NB4 (cell line): Measurements from ENCODE around the gene IP6K1.
"Not testable (repeated sequence)": the region's sequence is repeated elsewhere in the genome, so short reads cannot be mapped to it uniquely, and the experiment has no call there.

Experiments used
- TF ChIP-seq, protein P1 (sequence below): IDR thresholded peaks from one replicate; pipeline ENCODE4 v1.5.1; 2012; ENCODE audit warnings: low read depth, low read length
- TF ChIP-seq, protein P2 (sequence below): IDR thresholded peaks from 2 replicates; pipeline ENCODE4 v1.6.1; 2011; ENCODE audit warnings: low read depth, low read length

DNA sequence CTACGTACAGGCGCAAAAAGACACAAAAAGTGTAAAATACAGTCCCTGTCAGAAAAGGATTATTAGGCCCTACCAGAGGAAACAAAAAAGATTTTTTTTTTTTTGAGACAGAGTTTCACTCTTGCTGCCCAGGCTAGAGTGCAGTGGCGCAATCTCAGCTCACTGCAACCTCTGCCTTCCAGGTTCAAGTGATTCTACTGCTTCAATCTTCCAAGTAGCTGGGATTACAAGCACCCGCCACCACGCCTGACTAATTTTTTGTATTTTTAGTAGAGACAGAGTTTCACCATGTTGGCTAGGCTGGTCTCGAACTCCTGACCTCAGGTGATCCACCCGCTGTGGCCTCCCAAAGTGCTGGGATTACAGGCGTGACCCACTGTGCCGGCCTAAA is 5.4 kb downstream of the IP6K1 start:
- TF ChIP-seq, protein P1, sequence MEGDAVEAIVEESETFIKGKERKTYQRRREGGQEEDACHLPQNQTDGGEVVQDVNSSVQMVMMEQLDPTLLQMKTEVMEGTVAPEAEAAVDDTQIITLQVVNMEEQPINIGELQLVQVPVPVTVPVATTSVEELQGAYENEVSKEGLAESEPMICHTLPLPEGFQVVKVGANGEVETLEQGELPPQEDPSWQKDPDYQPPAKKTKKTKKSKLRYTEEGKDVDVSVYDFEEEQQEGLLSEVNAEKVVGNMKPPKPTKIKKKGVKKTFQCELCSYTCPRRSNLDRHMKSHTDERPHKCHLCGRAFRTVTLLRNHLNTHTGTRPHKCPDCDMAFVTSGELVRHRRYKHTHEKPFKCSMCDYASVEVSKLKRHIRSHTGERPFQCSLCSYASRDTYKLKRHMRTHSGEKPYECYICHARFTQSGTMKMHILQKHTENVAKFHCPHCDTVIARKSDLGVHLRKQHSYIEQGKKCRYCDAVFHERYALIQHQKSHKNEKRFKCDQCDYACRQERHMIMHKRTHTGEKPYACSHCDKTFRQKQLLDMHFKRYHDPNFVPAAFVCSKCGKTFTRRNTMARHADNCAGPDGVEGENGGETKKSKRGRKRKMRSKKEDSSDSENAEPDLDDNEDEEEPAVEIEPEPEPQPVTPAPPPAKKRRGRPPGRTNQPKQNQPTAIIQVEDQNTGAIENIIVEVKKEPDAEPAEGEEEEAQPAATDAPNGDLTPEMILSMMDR = not testable (repeated sequence)
- TF ChIP-seq, protein P2, sequence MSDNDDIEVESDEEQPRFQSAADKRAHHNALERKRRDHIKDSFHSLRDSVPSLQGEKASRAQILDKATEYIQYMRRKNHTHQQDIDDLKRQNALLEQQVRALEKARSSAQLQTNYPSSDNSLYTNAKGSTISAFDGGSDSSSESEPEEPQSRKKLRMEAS = not testable (repeated sequence)
